Measurements from ENCODE around the gene BPI.
"Not testable (repeated sequence)": the region's sequence is repeated elsewhere in the genome, so short reads cannot be mapped to it uniquely, and the experiment has no call there.

Gene BPI

GRCh38 chr20:38303908-38304379, at the start of gene BPI:
BPI (plus strand) TSS chr20:38304156; CDS start chr20:38304224, 68 bp downstream.
- no peak for DNase-seq (ENCODE audit: low spot score)

- DNase-seq (ENCODE audit: low spot score): not testable (repeated sequence)
Measured at GRCh38 chr20:38254621-38255020, 49.3 kb upstream of the BPI start.

GRCh38 chr20:38255393-38255792, 48.6 kb upstream of the BPI start:
- no peak for DNase-seq (ENCODE audit: low spot score)

- DNase-seq (ENCODE audit: low spot score): no peak
Measured at GRCh38 chr20:38256021-38256420, 47.9 kb upstream of the BPI start.

- no peak for DNase-seq (ENCODE audit: low spot score)
Measured at GRCh38 chr20:38256966-38257365, 47.0 kb upstream of the BPI start.

DNA sequence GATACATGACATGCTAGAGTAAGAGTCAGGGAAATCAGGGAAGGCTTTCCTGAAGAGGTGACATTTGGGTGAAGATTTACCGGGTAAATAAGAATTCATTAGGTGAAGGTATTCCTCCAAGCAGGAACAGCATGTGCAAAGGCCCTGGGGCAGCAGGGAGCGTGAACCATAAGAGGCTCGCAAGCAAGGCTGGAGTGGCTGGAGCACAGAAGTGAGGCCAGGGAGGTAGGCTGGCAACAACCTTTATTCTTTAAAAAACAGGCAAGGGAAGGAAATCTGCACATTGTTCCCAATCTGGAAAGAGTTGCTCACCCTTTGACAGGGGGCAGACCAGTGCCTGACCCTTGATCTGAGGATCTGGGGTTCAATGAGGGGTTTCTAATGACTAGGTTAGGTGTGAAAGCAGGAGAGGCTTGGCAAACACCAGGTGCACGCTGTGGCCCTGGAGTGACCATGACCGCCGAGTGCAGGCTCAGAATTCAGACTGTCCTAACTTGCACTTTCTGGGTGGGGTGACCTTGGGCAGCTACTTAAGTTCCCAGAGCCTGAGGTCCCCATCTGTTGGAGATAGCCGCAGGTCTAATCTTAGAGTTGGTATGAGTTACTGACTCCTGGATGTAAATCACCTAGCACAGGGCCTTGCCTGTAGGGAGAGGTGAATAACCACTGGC, 45.3 kb upstream of the BPI start:
- no peak for DNase-seq (ENCODE audit: low spot score)

- no peak for DNase-seq (ENCODE audit: low spot score)
Measured at GRCh38 chr20:38260025-38260377, 44.0 kb upstream of the BPI start.

DNA sequence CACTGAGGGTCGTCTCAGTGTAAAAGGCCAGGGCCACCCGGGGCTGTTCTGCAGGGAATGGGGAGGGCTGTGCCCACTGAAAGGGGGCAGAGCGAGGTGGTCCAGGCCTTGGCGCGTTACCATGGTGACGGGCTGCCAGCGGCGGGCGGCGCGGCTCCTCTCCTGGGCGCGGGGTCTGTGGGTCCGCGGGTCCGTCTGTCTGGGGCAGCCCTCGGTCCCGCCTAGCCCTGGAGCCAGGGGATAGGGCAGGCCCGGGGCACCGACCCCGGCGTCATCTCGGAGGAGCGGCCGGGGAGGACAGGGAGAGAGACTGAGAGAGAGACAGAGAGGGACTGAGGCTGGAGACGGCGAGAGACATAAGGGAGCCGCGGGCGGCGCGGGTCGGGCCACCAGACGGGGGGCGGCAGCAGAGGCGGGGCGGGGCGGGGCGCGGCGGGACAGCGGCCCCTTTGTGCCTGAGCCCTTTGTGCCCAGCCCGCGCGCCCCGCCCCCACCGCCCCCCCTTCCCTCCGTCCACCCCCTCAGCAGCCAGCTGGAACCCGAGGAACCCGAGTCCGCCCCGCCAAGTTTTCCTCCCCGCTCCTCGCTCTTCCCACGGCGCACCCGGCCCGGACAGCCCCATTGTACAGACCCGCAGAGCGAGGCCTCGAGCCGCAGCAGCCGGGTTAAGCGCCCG, 43.4 kb upstream of the BPI start, which contains the start of gene KIAA1755:
TSS of gene KIAA1755 (minus strand) at position 358 of the 676 bp plus-strand sequence. CDS start at position 123, 235 bp downstream.
- peak; percentile 81 for DNase-seq (ENCODE audit: low spot score)

GRCh38 chr20:38261054-38261390, 42.9 kb upstream of the BPI start:
- no peak for DNase-seq (ENCODE audit: low spot score)

DNA sequence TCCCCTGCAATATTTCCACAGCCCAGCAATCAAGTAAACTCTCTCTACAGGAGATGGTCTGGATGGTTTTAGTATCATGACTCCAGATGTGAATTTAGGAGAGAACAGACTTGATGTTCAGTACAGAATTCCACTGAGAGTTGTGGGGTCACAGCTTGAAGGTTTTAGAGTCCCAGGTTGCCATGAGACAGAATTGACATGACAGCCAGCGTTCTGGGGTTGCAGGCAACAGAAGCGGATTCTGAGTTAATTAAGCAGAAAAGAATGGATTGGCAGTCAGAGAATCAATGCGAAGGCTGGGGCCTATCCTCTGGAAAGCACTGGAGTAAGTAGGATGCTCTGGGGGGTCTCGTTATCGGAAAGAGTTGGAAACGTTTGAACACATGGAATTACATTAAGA, 41.0 kb upstream of the BPI start:
- DNase-seq (ENCODE audit: low spot score): no peak

DNA sequence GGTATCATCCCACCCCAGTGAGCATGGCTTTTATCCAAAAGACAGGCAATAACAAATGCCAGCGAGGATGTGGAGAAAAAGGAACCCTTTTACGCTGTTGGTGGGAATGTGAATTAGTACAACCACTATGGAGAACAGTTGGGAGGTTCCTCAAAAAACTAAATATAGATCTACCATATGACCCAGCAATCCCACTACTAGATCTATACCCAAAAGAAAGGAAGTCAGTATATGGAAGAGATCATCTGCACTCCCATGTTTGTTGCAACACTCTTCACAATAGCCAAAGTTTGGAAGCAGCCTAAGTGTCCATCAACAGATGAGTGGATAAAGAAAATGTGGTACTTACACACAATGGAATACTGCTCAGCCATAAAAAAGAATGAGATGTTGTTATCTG, 37.5 kb upstream of the BPI start:
- no peak for DNase-seq (ENCODE audit: low spot score)

DNA sequence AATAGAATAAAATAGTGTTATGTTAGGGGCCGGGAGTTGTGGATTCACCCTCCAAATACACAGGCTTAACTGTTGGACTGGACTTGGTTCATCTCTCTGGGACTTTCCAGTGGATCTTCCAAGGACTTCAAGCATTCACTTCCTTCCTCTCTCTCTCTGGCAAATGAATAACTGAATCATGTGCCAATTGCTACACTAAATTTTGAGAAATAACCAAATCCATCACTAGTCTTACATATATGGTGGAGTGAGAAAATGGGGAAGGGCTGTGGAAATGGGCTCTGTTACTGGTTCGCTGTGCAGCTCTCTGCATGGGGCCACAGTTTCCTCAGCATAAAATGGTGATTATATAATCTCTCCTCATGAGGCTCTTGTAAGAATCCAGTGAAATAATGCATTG, 36.7 kb upstream of the BPI start:
- DNase-seq (ENCODE audit: low spot score): no peak

DNA sequence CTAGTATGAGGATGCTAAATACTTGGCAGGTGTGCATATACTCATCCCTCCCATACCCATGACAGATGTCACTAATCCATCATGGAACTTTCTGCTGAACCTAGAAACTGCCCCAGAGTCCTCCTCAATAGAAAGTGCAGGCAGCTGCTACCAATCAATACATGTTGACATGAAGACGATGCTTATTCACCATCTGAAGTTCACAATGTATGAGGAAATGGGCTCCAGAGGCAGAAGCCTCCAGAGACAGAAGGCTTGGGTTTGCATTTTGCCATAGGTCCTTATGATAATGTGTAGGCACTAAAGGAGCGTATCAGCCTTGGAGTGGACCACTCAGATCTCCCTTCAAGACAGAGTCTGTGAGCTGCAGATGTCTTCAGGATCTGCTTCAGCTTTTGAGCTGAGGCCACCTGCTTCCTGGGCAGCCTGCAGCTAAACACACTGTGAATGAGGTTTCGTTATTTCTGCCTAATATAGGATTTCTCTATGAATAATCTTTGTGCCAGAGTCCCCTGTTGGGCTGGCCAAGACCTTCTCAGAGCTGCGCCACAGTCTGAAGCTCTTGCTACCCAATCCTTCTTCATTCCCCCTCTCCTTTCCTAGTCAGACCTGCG, 35.9 kb upstream of the BPI start:
- no peak for DNase-seq (ENCODE audit: low spot score)

DNA sequence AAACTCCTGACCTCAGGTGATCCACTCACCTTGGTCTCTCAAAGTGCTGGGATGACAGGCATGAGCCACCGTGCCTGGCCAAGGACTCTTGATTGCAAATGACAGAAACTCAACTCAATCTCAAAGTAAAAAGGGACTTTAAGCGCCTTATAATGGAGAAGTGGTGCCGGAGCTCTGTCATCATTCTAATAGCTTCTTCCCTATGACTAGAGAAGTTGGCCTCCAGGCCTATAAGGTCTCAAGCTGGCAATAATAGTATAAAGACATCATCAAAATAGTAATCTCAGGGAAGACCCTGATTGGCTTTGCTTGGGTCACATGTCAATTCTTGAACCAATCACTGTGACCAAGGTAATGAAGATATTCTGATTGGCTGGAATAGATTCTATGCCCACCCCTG, 34.9 kb upstream of the BPI start:
- no peak for DNase-seq (ENCODE audit: low spot score)

DNA sequence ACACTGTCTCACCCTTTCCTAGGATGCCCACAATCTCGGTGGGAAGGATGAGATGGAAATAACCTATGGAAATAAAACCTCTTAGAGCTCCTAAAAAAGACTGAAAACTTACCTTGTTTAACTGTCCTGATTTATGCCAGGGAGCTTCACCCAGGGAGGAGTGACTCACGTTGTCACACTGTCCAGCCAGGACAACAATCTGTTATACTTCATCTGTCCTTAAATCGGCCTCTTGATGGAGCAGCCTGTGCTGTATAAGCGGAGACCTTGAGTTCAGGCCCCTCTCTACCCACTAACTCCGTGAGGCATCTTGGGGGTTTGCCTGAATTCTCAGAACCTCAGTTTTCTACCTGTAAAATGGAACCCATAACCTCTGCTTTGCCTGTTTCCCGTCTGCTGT, 34.2 kb upstream of the BPI start:
- no peak for DNase-seq (ENCODE audit: low spot score)

- DNase-seq (ENCODE audit: low spot score): no peak
Measured at GRCh38 chr20:38270869-38271605, 32.9 kb upstream of the BPI start.

DNA sequence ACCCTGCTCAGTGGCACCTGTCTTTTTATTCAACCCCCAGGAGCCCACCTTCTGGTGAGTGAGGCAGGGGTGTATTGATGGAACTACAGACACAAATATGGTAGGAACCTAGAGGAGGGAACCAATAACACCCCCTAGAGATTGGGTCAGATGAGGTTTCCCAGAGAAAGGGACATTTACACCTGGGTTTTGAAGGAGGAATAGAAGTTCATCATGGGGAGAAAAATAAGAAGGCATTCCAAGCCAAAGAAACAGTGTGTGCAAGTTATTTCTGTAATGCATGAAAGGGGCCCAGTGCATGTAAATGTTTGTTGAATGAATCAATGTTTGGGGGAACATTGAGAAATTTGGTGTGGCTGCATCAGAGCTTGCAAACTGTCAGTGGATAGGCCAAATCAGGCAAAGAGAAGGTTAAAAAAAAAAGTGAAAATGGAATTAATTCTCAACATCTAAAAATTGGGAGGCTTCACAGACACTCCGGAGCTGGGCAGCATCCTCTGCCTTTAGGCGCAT, 32.3 kb upstream of the BPI start:
- no peak for DNase-seq (ENCODE audit: low spot score)

GRCh38 chr20:38272398-38272797, 31.6 kb upstream of the BPI start:
- DNase-seq (ENCODE audit: low spot score): no peak

DNA sequence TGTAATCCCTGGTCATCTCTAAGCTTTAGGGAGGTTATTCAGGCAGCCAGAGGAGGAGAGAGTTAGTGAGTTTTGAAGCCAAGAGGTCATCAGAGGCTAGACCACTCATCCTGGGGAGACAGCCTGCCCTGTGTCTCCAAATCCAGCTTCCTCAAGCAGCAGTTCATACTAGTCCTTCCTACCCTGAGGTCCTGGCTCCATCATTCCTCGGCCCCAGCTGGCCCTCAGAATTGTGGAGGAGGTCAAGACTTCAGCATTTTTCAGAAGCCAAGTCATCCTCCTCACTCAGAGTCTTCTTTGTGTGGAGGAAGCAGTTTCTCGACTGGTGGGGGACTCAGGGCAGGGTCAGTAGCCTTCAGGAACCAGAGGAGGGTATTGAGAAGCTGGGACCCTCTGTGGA, 31.0 kb upstream of the BPI start:
- no peak for DNase-seq (ENCODE audit: low spot score)

GRCh38 chr20:38275815-38276550, 28.0 kb upstream of the BPI start:
- no peak for DNase-seq (ENCODE audit: low spot score)

GRCh38 chr20:38277285-38277684, 26.7 kb upstream of the BPI start:
- no peak for DNase-seq (ENCODE audit: low spot score)

GRCh38 chr20:38277691-38278090, 26.3 kb upstream of the BPI start:
- DNase-seq (ENCODE audit: low spot score): no peak
